Panc1 (cell line): ENCODE measurements around the gene IDE. TPM values are rescaled to one million over a fixed set of nuclear protein-coding genes. Genes with fewer than 3 reads are reported as not detected.

Experiments used
- ATAC-seq: fragments of 200-7000 bp; cut with Tn5 transposase; 2 replicates; pipeline ENCODE4 v1.9.1; 2020; ENCODE audit warnings: mild to moderate bottlenecking, moderate library complexity
- BruUV-seq: library from RNA; stranded (reverse); fragments of 400-500 nt; replicated peaks from 2 replicates; lab custom pipeline; 2021; lab: Mats Ljungman, UMichigan
- CTCF ChIA-PET: fragments of 300-600 bp; sonication (Branson Sonifier 250); formaldehyde crosslinking; loops from one replicate; lab custom pipeline; 2022; ENCODE audit warnings: antibody characterized with exemption; lab: Charles Lee
- POLR2A ChIA-PET: fragments of 300-600 bp; sonication (Branson Sonifier 250); formaldehyde crosslinking; loops from one replicate; lab custom pipeline; 2022; ENCODE audit warnings: antibody characterized with exemption; lab: Charles Lee
- DNase-seq: peaks from one replicate; pipeline ENCODE4 v3.0.0-alpha.2; 2010; ENCODE audit warnings: low read depth, low spot score
- H3K27ac ChIP-seq: 2 replicates; pipeline ENCODE4 v1.5.1; 2011; ENCODE audit warnings: mild to moderate bottlenecking, low read length, inconsistent platforms
- H3K27me3 ChIP-seq: fragments of 200-500 bp; sonication (Bioruptor generic); 2 replicates; pipeline ENCODE4 v1.6.0; 2014; ENCODE audit warnings: low read length, inconsistent platforms; ENCODE audit not compliant: control insufficient read depth, insufficient read depth
- H3K36me3 ChIP-seq: fragments of 200-500 bp; sonication (Bioruptor generic); 2 replicates; pipeline ENCODE4 v1.5.1; 2014; ENCODE audit warnings: inconsistent platforms, mild to moderate bottlenecking, low read length, moderate library complexity; ENCODE audit not compliant: control insufficient read depth, insufficient read depth
- H3K4me1 ChIP-seq: 2 replicates; pipeline ENCODE4 v1.5.1; 2011; ENCODE audit warnings: inconsistent platforms, mild to moderate bottlenecking, low read length, moderate library complexity; ENCODE audit not compliant: control insufficient read depth, insufficient read depth
- H3K4me3 ChIP-seq, 2 experiments: 2 replicates each; pipeline ENCODE4 v1.5.1; 2011 to 2012; ENCODE audit warnings: low read depth in 2 of 2, low read length in 2 of 2, mild to moderate bottlenecking in 2 of 2, inconsistent platforms in 1 of 2, moderate library complexity in 1 of 2
- H3K9me3 ChIP-seq: fragments of 200-500 bp; sonication (Bioruptor generic); 2 replicates; pipeline ENCODE4 v1.5.1; 2014; ENCODE audit warnings: low read depth, mild to moderate bottlenecking, inconsistent platforms, low read length, moderate library complexity; ENCODE audit not compliant: control insufficient read depth, insufficient read depth
- POLR2AphosphoS5 ChIP-seq: IDR thresholded peaks from 2 replicates; pipeline ENCODE4 v1.6.1; 2012; ENCODE audit warnings: mild to moderate bottlenecking, low read depth, low read length, moderate library complexity
- SIN3A ChIP-seq: IDR thresholded peaks from 2 replicates; pipeline ENCODE4 v1.6.1; 2012; ENCODE audit warnings: low read depth, mild to moderate bottlenecking, low read length, moderate library complexity, borderline replicate concordance; ENCODE audit not compliant: insufficient read depth
- TCF7L2 ChIP-seq: IDR thresholded peaks from 2 replicates; pipeline ENCODE4 v1.6.1; 2011; ENCODE audit warnings: mild to moderate bottlenecking, low read depth, low read length, inconsistent platforms
- in situ Hi-C: cut with HindIII; loops from 2 replicates; pipeline ENCODE4 v1.10.0; 2016; ENCODE audit warnings: low sequenced_read_pairs, low pct_unique_long_range_greater_than_20kb
- intact Hi-C: fragments of 100-400 bp; cut with micrococcal nuclease; formaldehyde crosslinking; loops from one replicate; pipeline ENCODE4 v1.10.0; 2022; ENCODE audit not compliant: unreplicated experiment
- total RNA-seq: library from RNA; stranded (reverse); gene quantifications from one replicate; pipeline ENCODE4 v1.2.1, GENCODE V29; 2021; ENCODE audit not compliant: unreplicated experiment
- TF ChIP-seq, protein P1 (sequence below), 2 experiments: IDR thresholded peaks; 2 replicates each; pipeline ENCODE4 v1.6.1; 2011 to 2012; ENCODE audit warnings: low read depth in 2 of 2, control low read depth in 1 of 2, low read length in 1 of 2, mild to moderate bottlenecking in 1 of 2, moderate library complexity in 1 of 2; ENCODE audit not compliant: insufficient read depth in 1 of 2
- TF ChIP-seq, protein P2 (sequence below): fragments of 450-650 bp; IDR thresholded peaks from 2 replicates; pipeline ENCODE4 v1.5.1; 2017; ENCODE audit warnings: mild to moderate bottlenecking

Gene IDE
- total RNA-seq, 1 experiment from 2014 or later: 79.0 TPM

DNA sequence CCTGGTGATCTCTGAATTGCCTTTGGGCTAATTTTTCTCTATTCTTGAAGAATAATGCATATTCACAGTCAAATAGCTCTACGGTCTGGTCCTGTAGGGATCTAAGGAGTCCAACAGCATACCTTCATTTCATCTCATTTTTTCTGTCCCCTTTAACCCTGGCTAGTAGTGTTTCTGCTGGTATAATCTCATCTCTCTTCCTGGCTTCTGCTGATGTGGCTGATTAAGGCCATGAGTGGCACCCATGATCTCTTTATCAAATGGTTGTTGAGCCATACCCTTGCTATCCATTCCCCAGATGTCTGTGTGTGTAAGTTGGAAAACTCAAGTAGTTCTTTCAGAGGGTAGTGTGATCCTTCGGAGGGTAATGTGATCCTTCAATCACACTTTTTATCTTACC is 163.4 kb downstream of the IDE start:
- TF ChIP-seq, protein P1, sequence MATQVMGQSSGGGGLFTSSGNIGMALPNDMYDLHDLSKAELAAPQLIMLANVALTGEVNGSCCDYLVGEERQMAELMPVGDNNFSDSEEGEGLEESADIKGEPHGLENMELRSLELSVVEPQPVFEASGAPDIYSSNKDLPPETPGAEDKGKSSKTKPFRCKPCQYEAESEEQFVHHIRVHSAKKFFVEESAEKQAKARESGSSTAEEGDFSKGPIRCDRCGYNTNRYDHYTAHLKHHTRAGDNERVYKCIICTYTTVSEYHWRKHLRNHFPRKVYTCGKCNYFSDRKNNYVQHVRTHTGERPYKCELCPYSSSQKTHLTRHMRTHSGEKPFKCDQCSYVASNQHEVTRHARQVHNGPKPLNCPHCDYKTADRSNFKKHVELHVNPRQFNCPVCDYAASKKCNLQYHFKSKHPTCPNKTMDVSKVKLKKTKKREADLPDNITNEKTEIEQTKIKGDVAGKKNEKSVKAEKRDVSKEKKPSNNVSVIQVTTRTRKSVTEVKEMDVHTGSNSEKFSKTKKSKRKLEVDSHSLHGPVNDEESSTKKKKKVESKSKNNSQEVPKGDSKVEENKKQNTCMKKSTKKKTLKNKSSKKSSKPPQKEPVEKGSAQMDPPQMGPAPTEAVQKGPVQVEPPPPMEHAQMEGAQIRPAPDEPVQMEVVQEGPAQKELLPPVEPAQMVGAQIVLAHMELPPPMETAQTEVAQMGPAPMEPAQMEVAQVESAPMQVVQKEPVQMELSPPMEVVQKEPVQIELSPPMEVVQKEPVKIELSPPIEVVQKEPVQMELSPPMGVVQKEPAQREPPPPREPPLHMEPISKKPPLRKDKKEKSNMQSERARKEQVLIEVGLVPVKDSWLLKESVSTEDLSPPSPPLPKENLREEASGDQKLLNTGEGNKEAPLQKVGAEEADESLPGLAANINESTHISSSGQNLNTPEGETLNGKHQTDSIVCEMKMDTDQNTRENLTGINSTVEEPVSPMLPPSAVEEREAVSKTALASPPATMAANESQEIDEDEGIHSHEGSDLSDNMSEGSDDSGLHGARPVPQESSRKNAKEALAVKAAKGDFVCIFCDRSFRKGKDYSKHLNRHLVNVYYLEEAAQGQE (IDR thresholded peaks at IDR 0.05; ENCODE audit: insufficient read depth in 1 of 2, low read depth in 2 of 2, low read length in 1 of 2): no peak
- no peak for TF ChIP-seq POLR2AphosphoS5
- no peak for TF ChIP-seq TCF7L2
- TF ChIP-seq, protein P2, sequence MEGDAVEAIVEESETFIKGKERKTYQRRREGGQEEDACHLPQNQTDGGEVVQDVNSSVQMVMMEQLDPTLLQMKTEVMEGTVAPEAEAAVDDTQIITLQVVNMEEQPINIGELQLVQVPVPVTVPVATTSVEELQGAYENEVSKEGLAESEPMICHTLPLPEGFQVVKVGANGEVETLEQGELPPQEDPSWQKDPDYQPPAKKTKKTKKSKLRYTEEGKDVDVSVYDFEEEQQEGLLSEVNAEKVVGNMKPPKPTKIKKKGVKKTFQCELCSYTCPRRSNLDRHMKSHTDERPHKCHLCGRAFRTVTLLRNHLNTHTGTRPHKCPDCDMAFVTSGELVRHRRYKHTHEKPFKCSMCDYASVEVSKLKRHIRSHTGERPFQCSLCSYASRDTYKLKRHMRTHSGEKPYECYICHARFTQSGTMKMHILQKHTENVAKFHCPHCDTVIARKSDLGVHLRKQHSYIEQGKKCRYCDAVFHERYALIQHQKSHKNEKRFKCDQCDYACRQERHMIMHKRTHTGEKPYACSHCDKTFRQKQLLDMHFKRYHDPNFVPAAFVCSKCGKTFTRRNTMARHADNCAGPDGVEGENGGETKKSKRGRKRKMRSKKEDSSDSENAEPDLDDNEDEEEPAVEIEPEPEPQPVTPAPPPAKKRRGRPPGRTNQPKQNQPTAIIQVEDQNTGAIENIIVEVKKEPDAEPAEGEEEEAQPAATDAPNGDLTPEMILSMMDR: no peak
- TF ChIP-seq SIN3A: no peak
- no peak overlapping the region for H3K27ac ChIP-seq
- DNase-seq: no peak
- no peak overlapping the region for H3K4me3 ChIP-seq
- POLR2A ChIA-PET: no interaction called here
- intact Hi-C loops: no loop called here
- H3K9me3 ChIP-seq: no peaks in the 10 kb centered on the region
- CTCF ChIA-PET: no interaction called here
- no peaks in the 10 kb centered on the region; the same call in 1 of the 2 replicates for H3K27me3 ChIP-seq
- H3K36me3 ChIP-seq: no peaks in the 10 kb centered on the region
- in situ Hi-C loops: no loop called here
- peaks cover 5% of the 10 kb centered on the region; the same call in 1 of the 2 replicates for H3K4me1 ChIP-seq
- no TSS peak for BruUV-seq
- ATAC-seq: no peak

DNA sequence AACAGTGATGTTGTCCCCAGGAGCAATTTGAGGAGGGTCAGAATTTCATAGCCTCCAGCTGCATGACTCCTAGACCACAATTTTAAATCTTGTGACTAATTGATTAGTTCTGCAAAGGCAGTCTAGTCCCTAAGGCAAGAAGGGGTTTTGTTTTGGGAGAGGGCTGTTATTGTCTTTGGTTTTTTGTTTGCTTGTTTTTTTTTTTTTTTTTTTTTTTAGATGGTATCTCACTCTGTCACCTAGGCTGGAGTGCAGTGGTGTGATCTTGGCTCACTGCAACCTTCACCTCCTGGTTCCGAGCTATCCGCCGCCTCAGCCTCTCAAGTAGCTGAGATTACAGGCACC is 165.9 kb downstream of the IDE start:
- BruUV-seq: no TSS peak
- intact Hi-C loops: no loop called here
- ChIA-PET POLR2A (no interaction called here), CTCF (no interaction called here)
- Histone ChIP-seq H3K27ac (no peak overlapping the region), H3K27me3 (no peaks in the 10 kb centered on the region), H3K9me3 (no peaks in the 10 kb centered on the region), H3K36me3 (no peaks in the 10 kb centered on the region), H3K4me3 (no peak overlapping the region), H3K4me1 (peaks cover 5% of the 10 kb centered on the region; the same call in 1 of the 2 replicates)
- TF ChIP-seq, protein P2: no peak
- TF ChIP-seq SIN3A (no peak), TCF7L2 (no peak), POLR2AphosphoS5 (no peak)
- TF ChIP-seq, protein P1 (IDR thresholded peaks at IDR 0.05; ENCODE audit: insufficient read depth in 1 of 2, low read depth in 2 of 2, low read length in 1 of 2): no peak
- no peak for ATAC-seq
- DNase-seq: no peak
- in situ Hi-C loops: no loop called here
